K562 (cell line): ENCODE results near the gene TNF. TPM values are rescaled to one million over a fixed set of nuclear protein-coding genes. Genes with fewer than 3 reads are reported as not detected.

Experiments used
- ATAC-seq: fragments of 200-7000 bp; cut with Tn5 transposase; 3 replicates; pipeline ENCODE4 v1.9.1; 2020; ENCODE audit warnings: moderate library complexity
- BruUV-seq: library from RNA; stranded (reverse); fragments of 400-500 nt; replicated peaks from 2 replicates; lab custom pipeline; 2021; lab: Mats Ljungman, UMichigan
- CTCF ChIA-PET: fragments of 300-600 bp; formaldehyde crosslinking; extraction: SDS; loops from one replicate; lab custom pipeline; 2021; ENCODE audit warnings: low intra/inter-chr PET ratio; lab: Yijun Ruan, JAX
- POLR2A ChIA-PET: fragments of 300-600, 350-650 bp; sonication (Branson Sonifier 250); formaldehyde crosslinking; extraction: SDS; loops from one replicate; lab custom pipeline; 2021; ENCODE audit warnings: antibody characterized with exemption, inconsistent platforms; lab: Yijun Ruan, JAX
- DNase-seq, 4 experiments: peaks; one replicate each; pipeline versions ENCODE4 v3.0.0 to v3.0.0-alpha.2; 2011 to 2018; ENCODE audit warnings: low spot score in 3 of 4, mixed read lengths in 3 of 4; ENCODE audit errors: extremely low read depth in 1 of 4
- FAIRE-seq: peaks from 2 replicates; lab custom pipeline; 2011; peaks lifted over from hg19 to GRCh38; lab: Jason Lieb, UNC
- H2AFZ ChIP-seq: 2 replicates; pipeline ENCODE4 v1.6.0; 2011; ENCODE audit warnings: low read depth, low read length, control low read depth, inconsistent platforms
- H3K27ac ChIP-seq: fragments of 200-600 bp; 3 replicates; pipeline ENCODE4 v1.8.0; 2011; ENCODE audit warnings: low read depth, mild to moderate bottlenecking, control low read depth, inconsistent platforms, low read length, moderate library complexity, mixed read lengths; ENCODE audit errors: extremely low read depth
- H3K27me3 ChIP-seq, 2 experiments: fragments of 300-600 bp in 1 of 2; 2 replicates in 1 of 2; 3 replicates in 1 of 2; pipeline versions ENCODE4 v1.6.0 to v1.8.0; 2011; ENCODE audit warnings: inconsistent platforms in 2 of 2, low read length in 2 of 2, mild to moderate bottlenecking in 1 of 2, mixed read lengths in 1 of 2, moderate library complexity in 1 of 2; ENCODE audit not compliant: control insufficient read depth in 2 of 2, insufficient read depth in 2 of 2
- H3K36me3 ChIP-seq: fragments of 300-600 bp; 3 replicates; pipeline ENCODE4 v1.8.0; 2011; ENCODE audit warnings: mild to moderate bottlenecking, low read length, inconsistent platforms; ENCODE audit not compliant: control insufficient read depth, insufficient read depth
- H3K4me1 ChIP-seq, 2 experiments: fragments of 200-600 bp in 1 of 2; replicated peaks in 1 of 2; 2 replicates in 1 of 2; 3 replicates in 1 of 2; pipeline versions ENCODE4 v1.5.1 to v1.8.0; 2011; ENCODE audit warnings: inconsistent platforms in 2 of 2, low read length in 2 of 2, mild to moderate bottlenecking in 1 of 2, mixed read lengths in 1 of 2, moderate library complexity in 1 of 2; ENCODE audit not compliant: control insufficient read depth in 2 of 2, insufficient read depth in 2 of 2
- H3K4me2 ChIP-seq: 2 replicates; pipeline ENCODE4 v1.6.1; 2011; ENCODE audit warnings: low read length, control low read depth, inconsistent platforms, mixed read lengths; ENCODE audit not compliant: insufficient read depth
- H3K4me3 ChIP-seq: fragments of 200-600 bp; sonication (generic), shearing (Covaris generic); 2 replicates; pipeline ENCODE4 v1.5.1; 2016; ENCODE audit warnings: control low read depth, inconsistent platforms
- H3K79me2 ChIP-seq: fragments of 200-600 bp; 3 replicates; pipeline ENCODE4 v1.8.0; 2011; ENCODE audit warnings: low read length, inconsistent platforms; ENCODE audit not compliant: control insufficient read depth, insufficient read depth
- H3K9ac ChIP-seq, 2 experiments: 2 replicates each; pipeline versions ENCODE4 v1.6.0 to v1.6.1; 2011; ENCODE audit warnings: low read depth in 2 of 2, low read length in 2 of 2, control low read depth in 1 of 2, inconsistent platforms in 1 of 2, mild to moderate bottlenecking in 1 of 2, mixed read lengths in 1 of 2; ENCODE audit not compliant: insufficient read depth in 1 of 2
- H3K9me1 ChIP-seq: one replicate; pipeline ENCODE4 v1.6.0; 2011; ENCODE audit warnings: inconsistent platforms, mild to moderate bottlenecking, low read length, moderate library complexity; ENCODE audit not compliant: control insufficient read depth, insufficient read depth
- H3K9me3 ChIP-seq: replicated peaks from 2 replicates; pipeline ENCODE4 v1.5.1; 2011; ENCODE audit warnings: low read depth, low read length, inconsistent platforms; ENCODE audit not compliant: control insufficient read depth, insufficient read depth
- H4K20me1 ChIP-seq: replicated peaks from 2 replicates; pipeline ENCODE4 v1.6.1; 2011; ENCODE audit warnings: low read length, inconsistent platforms, mixed read lengths; ENCODE audit not compliant: control insufficient read depth, insufficient read depth
- ATF7 ChIP-seq: fragments of 450-650 bp; IDR thresholded peaks from 2 replicates; pipeline ENCODE4 v1.7.1; 2014; ENCODE audit warnings: mild to moderate bottlenecking, moderate library complexity
- CBFB ChIP-seq: sonication (generic); formaldehyde crosslinking; IDR thresholded peaks from 2 replicates; pipeline ENCODE4 v1.4.0; 2020; ENCODE audit warnings: mild to moderate bottlenecking, missing genetic modification reagents
- CREB1 ChIP-seq, 2 experiments: sonication (generic) in 1 of 2; formaldehyde crosslinking in 1 of 2; IDR thresholded peaks; 2 replicates each; pipeline versions ENCODE4 v1.6.1 to v1.8.0; 2012 to 2022; ENCODE audit warnings: inconsistent platforms in 1 of 2, mild to moderate bottlenecking in 1 of 2, missing genetic modification reagents in 1 of 2, moderate library complexity in 1 of 2
- CREM ChIP-seq: IDR thresholded peaks from 2 replicates; pipeline ENCODE4 v1.6.1; 2014; ENCODE audit warnings: antibody characterized with exemption, low read depth
- DPF2 ChIP-seq: fragments of 450-650 bp; IDR thresholded peaks from 2 replicates; pipeline ENCODE4 v1.6.1; 2016
- EGR1 ChIP-seq: fragments of 450-650 bp; conservative IDR thresholded peaks from 2 replicates; pipeline ENCODE4 v1.6.1; 2017; ENCODE audit warnings: mild to moderate bottlenecking
- EHMT2 ChIP-seq: fragments of 450-650 bp; IDR thresholded peaks from 2 replicates; pipeline ENCODE4 v1.6.1; 2018; ENCODE audit warnings: antibody characterized with exemption
- ESRRA ChIP-seq: fragments of 450-650 bp; IDR thresholded peaks from 2 replicates; pipeline ENCODE4 v1.6.1; 2014; ENCODE audit warnings: low read depth, mild to moderate bottlenecking, moderate library complexity, borderline replicate concordance
- HDAC1 ChIP-seq, 2 experiments: fragments of 450-650 bp; IDR thresholded peaks; 2 replicates each; pipeline ENCODE4 v1.6.1; 2016 to 2017; ENCODE audit warnings: inconsistent platforms in 1 of 2, mild to moderate bottlenecking in 1 of 2, moderate library complexity in 1 of 2
- MAFF ChIP-seq: IDR thresholded peaks from 2 replicates; pipeline ENCODE4 v1.6.1; 2012; ENCODE audit warnings: low read length, improper control_type of control experiment
- MAFG ChIP-seq: fragments of 450-650 bp; conservative IDR thresholded peaks from 2 replicates; pipeline ENCODE4 v1.6.1; 2016; ENCODE audit warnings: missing genetic modification characterization, missing compliant biosample characterization
- MAFK ChIP-seq: IDR thresholded peaks from 2 replicates; pipeline ENCODE4 v1.6.1; 2011; ENCODE audit warnings: low read length, improper control_type of control experiment
- NR2C2 ChIP-seq, 2 experiments: fragments of 200-800 bp in 1 of 2; sonication (Bioruptor generic) in 1 of 2; sonication (generic) in 1 of 2; formaldehyde crosslinking in 1 of 2; IDR thresholded peaks; 2 replicates each; pipeline versions ENCODE4 v1.6.1 to v1.8.0; 2016 to 2022; ENCODE audit warnings: mild to moderate bottlenecking in 1 of 2, missing compliant biosample characterization in 1 of 2, missing genetic modification characterization in 1 of 2, missing genetic modification reagents in 1 of 2
- SIRT6 ChIP-seq: IDR thresholded peaks from one replicate; pipeline ENCODE4 v1.6.1; 2012; ENCODE audit warnings: low read depth, mild to moderate bottlenecking, control low read depth, inconsistent platforms, low read length, moderate library complexity
- SMARCE1 ChIP-seq: fragments of 450-650 bp; IDR thresholded peaks from 2 replicates; pipeline ENCODE4 v1.7.1; 2016; ENCODE audit warnings: mild to moderate bottlenecking
- SNAPC5 ChIP-seq: fragments of 250-450 bp; sonication (Bioruptor Pico); IDR thresholded peaks from 2 replicates; pipeline ENCODE4 v1.8.0; 2021; ENCODE audit warnings: moderate library complexity, mild to moderate bottlenecking, inconsistent platforms
- ZNF253 ChIP-seq: fragments of 250-450 bp; sonication (Bioruptor Pico); conservative IDR thresholded peaks from 2 replicates; pipeline ENCODE4 v1.6.1; 2021; ENCODE audit warnings: mild to moderate bottlenecking
- ZNF316 ChIP-seq: fragments of 450-650 bp; IDR thresholded peaks from 2 replicates; pipeline ENCODE4 v1.6.1; 2016
- ZNF584 ChIP-seq: fragments of 200-800 bp; sonication (Bioruptor generic); IDR thresholded peaks from 2 replicates; pipeline ENCODE4 v1.6.1; 2016; ENCODE audit warnings: low read depth, mild to moderate bottlenecking, missing genetic modification characterization, missing compliant biosample characterization
- WGBS: fragments of 100-300 bp; shearing (Covaris generic); methylation state at CpG from one replicate; pipeline ENCODE4 v1.1.6; 2016; ENCODE audit warnings: low coverage, mixed read lengths; ENCODE audit not compliant: insufficient coverage; ENCODE audit errors: missing lambda C conversion rate; 5-methylcytosine and 5-hydroxymethylcytosine counted together
- in situ Hi-C: fragments of 300-500 bp; cut with MboI; formaldehyde crosslinking; loops from 4 replicates; pipeline ENCODE4 v1.15.0; 2018; ENCODE audit warnings: inconsistent platforms, mixed read lengths
- intact Hi-C: fragments of 100-400 bp; cut with micrococcal nuclease; formaldehyde crosslinking; loops from 2 replicates; pipeline ENCODE4 v1.14.2; 2022
- polyA plus RNA-seq, 8 experiments: library from polyadenylated mRNA; depleted of rRNA in 4 of 8; stranded (reverse) in 5 of 8; unstranded in 3 of 8; fragments of >200 nt; fragmentation: Nextera tagmentation in 2 of 8; fragmentation: Illumina TruSeq in 1 of 8; extraction: Ambion mirVana in 2 of 8; extraction: Trizol in 1 of 8; gene quantifications; 2 replicates each; pipeline versions ENCODE4 v1.2.1 to v1.2.3, GENCODE V29; 2011 to 2014; ENCODE audit warnings: inconsistent platforms in 1 of 8, missing spikeins in 1 of 8
- total RNA-seq, 7 experiments: library from RNA; depleted of rRNA in 6 of 7; stranded (reverse); fragments of >200 nt in 6 of 7; fragmentation: Illumina TruSeq in 2 of 7; extraction: Trizol in 2 of 7; gene quantifications; 2 replicates each; pipeline versions ENCODE4 v1.2.1 to v1.2.3, GENCODE V29; 2011 to 2021; ENCODE audit warnings: low replicate concordance in 1 of 7
- TF ChIP-seq, protein P1 (sequence below): IDR thresholded peaks from 2 replicates; pipeline ENCODE4 v1.6.1; 2012; ENCODE audit warnings: low read depth, low read length, improper control_type of control experiment, borderline replicate concordance

The TNF gene
- total and polyA plus RNA-seq, 9 of the 15 experiments (the other 6 are each of a cell fraction or from before 2014, with no cell fraction given): 0.08 to 0.40 TPM; not detected in 7

DNA sequence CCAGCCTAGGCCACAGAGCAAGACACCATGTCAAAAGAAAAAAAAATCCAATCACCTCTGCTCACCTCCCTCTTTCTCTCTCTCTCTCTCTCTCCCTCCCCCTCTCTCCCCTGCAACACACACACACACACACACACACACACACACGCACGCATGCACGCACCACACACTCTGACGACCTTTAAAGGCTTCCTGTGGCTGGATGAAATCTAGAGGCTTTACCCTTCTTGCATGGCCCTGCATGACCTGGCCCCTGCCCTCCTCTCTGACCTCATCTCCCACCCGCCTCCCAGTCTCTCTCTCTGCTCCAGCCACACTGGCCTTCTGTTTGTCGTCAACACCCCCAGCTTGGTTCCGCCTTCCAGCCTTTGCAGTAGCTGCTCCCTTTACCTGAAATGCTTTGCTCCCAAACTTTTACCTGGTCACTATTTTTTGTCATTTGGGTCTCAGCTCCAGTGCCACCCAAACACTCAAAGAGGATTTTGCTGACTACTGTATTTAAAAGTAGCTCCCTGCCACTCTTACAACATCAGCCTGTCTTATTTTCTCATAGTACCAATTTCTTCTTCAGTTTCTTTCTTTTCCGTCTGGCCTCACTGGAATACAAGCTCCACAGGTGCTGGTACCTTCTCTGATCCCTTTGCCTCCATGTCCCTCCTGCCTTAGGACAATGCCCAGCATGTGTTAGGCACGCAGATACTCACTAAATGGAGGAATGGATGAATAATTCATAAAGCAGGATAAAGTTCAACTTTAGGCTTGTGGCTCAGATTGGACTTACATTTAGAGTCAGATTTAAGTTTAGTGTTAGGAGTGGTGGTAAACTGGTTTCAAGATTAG, 7.6 kb upstream of the TNF start:
- no peak overlapping the region for H2AFZ ChIP-seq
- TF ChIP-seq SMARCE1 (peak; percentile 35; the same call in 1 of the 2 replicates), SNAPC5 (CRISPR knock-in tag) (no peak), DPF2 (0 out of 2 replicates have a peak, but pooled peaks have one; percentile 24), ESRRA (peak; percentile 39; the same call in 1 of the 2 replicates), ZNF253 (CRISPR knock-in tag) (no peak), ZNF584 (0 out of 2 replicates have a peak, but pooled peaks have one; percentile 34), MAFG (tag) (peak; percentile 77), EHMT2 (no peak), EGR1 (0 out of 2 replicates have a peak, but pooled peaks have one; percentile 15), HDAC1 (IDR thresholded peaks at IDR 0.05) (peak in 1 of 2 experiments; percentile 18; a peak in 1 of 4 replicates), ZNF316 (peak; percentile 92), CREM (peak; percentile 29; the same call in 1 of the 2 replicates), ATF7 (peak; percentile 40; the same call in 1 of the 2 replicates), SIRT6 (no peak), CREB1 (IDR thresholded peaks at IDR 0.05) (no peak), CREB1 (CRISPR knock-in tag; IDR thresholded peaks at IDR 0.05) (no peak), MAFF (peak; percentile 60), NR2C2 (CRISPR knock-in tag; IDR thresholded peaks at IDR 0.05) (no peak), NR2C2 (tag; IDR thresholded peaks at IDR 0.05) (peak; percentile 67; the same call in 1 of the 2 replicates), MAFK (0 out of 2 replicates have a peak, but pooled peaks have one; percentile 24), CBFB (CRISPR knock-in tag) (no peak)
- TF ChIP-seq, protein P1, sequence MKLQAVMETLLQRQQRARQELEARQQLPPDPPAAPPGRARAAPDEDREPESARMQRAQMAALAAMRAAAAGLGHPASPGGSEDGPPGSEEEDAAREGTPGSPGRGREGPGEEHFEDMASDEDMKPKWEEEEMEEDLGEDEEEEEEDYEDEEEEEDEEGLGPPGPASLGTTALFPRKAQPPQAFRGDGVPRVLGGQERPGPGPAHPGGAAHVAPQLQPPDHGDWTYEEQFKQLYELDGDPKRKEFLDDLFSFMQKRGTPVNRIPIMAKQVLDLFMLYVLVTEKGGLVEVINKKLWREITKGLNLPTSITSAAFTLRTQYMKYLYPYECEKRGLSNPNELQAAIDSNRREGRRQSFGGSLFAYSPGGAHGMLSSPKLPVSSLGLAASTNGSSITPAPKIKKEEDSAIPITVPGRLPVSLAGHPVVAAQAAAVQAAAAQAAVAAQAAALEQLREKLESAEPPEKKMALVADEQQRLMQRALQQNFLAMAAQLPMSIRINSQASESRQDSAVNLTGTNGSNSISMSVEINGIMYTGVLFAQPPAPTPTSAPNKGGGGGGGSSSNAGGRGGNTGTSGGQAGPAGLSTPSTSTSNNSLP: no peak

More for the DNA sequence above, 7.6 kb upstream of the TNF start:
- no peaks in the 10 kb centered on the region for H3K27me3 ChIP-seq
- H4K20me1 ChIP-seq: no peaks in the 10 kb centered on the region
- no TSS peak for BruUV-seq
- peak overlapping the region in 1 of 2 experiments; percentile 29; a peak in 1 of 4 replicates for H3K9ac ChIP-seq
- H3K36me3 ChIP-seq: no peaks in the 10 kb centered on the region
- no peak overlapping the region for H3K4me3 ChIP-seq
- DNase-seq: peak in 1 of 4 experiments; percentile 55
- peaks cover 13 to 25% of the 10 kb centered on the region in 2 experiments; a peak in 4 of 5 replicates for H3K4me1 ChIP-seq
- H3K9me3 ChIP-seq: no peaks in the 10 kb centered on the region
- FAIRE-seq: peak; percentile 44
- peaks cover 2% of the 10 kb centered on the region for H3K9me1 ChIP-seq
- no peak overlapping the region for H3K4me2 ChIP-seq
- in situ Hi-C loops (no loop called here), intact Hi-C loops (no loop called here)
- ChIA-PET CTCF (no interaction called here), POLR2A (interaction anchor here (0.6 to 2.6 kb wide), 5 partner anchors 9 to 780 kb away, joined by 3 to 10 read pairs (median 4); partner anchors contain the start of gene LST1)
- no peak overlapping the region for H3K27ac ChIP-seq
- 22% methylated on average over 9 of the region's 9 CpGs for WGBS
- no peaks in the 10 kb centered on the region for H3K79me2 ChIP-seq
- ATAC-seq: peak; percentile 35; the same call in 2 of the 3 replicates
